Measurements from ENCODE around the gene SMARCE1. TPM values are rescaled to one million over a fixed set of nuclear protein-coding genes. Genes with fewer than 3 reads are reported as not detected.

The SMARCE1 gene
- total and polyA plus RNA-seq, 2 of the 4 experiments (the other 2 are of a cell fraction): 66.2 to 119 TPM

DNA sequence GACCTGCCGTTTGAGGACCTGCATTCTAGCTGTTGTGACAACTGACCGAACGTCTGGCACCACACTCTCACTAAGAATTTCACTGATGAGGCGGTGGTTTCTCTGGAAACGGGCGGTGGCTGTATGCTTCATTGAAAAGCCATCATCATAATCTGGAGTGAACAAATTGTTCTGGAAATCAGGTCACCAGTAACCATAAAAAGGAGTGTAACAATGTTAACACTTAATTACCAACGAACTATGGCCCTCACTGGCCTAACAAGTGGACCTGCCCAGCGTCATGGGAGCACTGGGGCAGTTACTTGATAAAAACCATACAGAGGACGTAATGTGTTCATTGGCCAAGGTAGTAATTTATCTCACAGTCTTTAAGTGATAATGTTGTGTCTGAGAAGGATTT lies 15.4 kb downstream of the SMARCE1 start:
- CTCF ChIA-PET: no interaction called here
- Histone ChIP-seq H4K8ac (ENCODE audit: low read depth in 2 of 2, low read length in 2 of 2) (no peak overlapping the region), H3K4me1 (ENCODE audit: control insufficient read depth, insufficient read depth, low read length) (no peaks in the 10 kb centered on the region), H3K36me3 (ENCODE audit: control insufficient read depth, insufficient read depth, low read length) (peaks cover 45% of the 10 kb centered on the region), H2AFZ (replicated peaks; ENCODE audit: low read length, poor library complexity) (no peak overlapping the region), H2BK120ac (ENCODE audit: low read depth, low read length) (no peak overlapping the region), H3K14ac (replicated peaks; ENCODE audit: low read depth, low read length) (no peak overlapping the region), H3K4ac (ENCODE audit: low read depth, low read length) (no peak overlapping the region), H2BK5ac (ENCODE audit: low read depth, low read length, poor library complexity, severe bottlenecking) (no peak overlapping the region), H2AK5ac (ENCODE audit: low read depth, low read length) (no peak overlapping the region), H3K9me1 (ENCODE audit: insufficient read depth, low read length) (no peaks in the 10 kb centered on the region), H3K4me3 (ENCODE audit: insufficient read depth, low read depth, low read length) (no peak overlapping the region), H4K20me1 (ENCODE audit: insufficient read depth, low read length) (no peaks in the 10 kb centered on the region; the same call in 1 of the 2 replicates), H3K18ac (ENCODE audit: low read depth, low read length) (no peak overlapping the region), H2BK20ac (ENCODE audit: low read depth, low read length) (no peak overlapping the region), H3K9me3 (ENCODE audit: control insufficient read depth, insufficient read depth, low read length) (no peaks in the 10 kb centered on the region), H3K79me1 (ENCODE audit: low read depth in 1 of 2, low read length in 2 of 2) (peaks cover 1 to 13% of the 10 kb centered on the region in 2 experiments; a peak in 3 of 4 replicates), H3K9ac (ENCODE audit: low read depth, low read length) (no peak overlapping the region), H3K23ac (ENCODE audit: low read depth, low read length) (no peak overlapping the region), H3K4me2 (ENCODE audit: low read depth, low read length) (no peak overlapping the region), H2BK15ac (ENCODE audit: low read depth, low read length) (no peak overlapping the region), H2AK9ac (replicated peaks; ENCODE audit: low read depth, low read length, poor library complexity) (no peak overlapping the region), H3K27me3 (ENCODE audit: control insufficient read depth, insufficient read depth, low read length) (no peaks in the 10 kb centered on the region), H3K27ac (ENCODE audit: insufficient read depth, low read length) (no peak overlapping the region), H3K56ac (ENCODE audit: extremely low read depth, insufficient read depth, low read length) (no peak overlapping the region), H4K91ac (ENCODE audit: insufficient read depth, low read depth, low read length) (no peak overlapping the region), H4K5ac (ENCODE audit: low read depth, low read length) (no peak overlapping the region)
- no peak for ATAC-seq (ENCODE audit: low read depth)
- in situ Hi-C loops (cut with MboI; ENCODE audit: low sequenced_read_pairs) (no loop called here), dilution Hi-C loops (cut with HindIII; ENCODE audit: low sequenced_read_pairs, unreplicated experiment) (no loop called here), intact Hi-C loops (cut with micrococcal nuclease) (no loop called here)
- POLR2A ChIA-PET (ENCODE audit: unreplicated experiment): no interaction called here
- TF ChIP-seq POLR2A (IDR thresholded peaks at IDR 0.05; ENCODE audit: low read depth, low read length): no peak
- TF ChIP-seq, protein P1, sequence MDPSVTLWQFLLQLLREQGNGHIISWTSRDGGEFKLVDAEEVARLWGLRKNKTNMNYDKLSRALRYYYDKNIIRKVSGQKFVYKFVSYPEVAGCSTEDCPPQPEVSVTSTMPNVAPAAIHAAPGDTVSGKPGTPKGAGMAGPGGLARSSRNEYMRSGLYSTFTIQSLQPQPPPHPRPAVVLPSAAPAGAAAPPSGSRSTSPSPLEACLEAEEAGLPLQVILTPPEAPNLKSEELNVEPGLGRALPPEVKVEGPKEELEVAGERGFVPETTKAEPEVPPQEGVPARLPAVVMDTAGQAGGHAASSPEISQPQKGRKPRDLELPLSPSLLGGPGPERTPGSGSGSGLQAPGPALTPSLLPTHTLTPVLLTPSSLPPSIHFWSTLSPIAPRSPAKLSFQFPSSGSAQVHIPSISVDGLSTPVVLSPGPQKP (IDR thresholded peaks at IDR 0.05; ENCODE audit: borderline replicate concordance, low read depth, low read length): no peak
- TF ChIP-seq SMC3 (IDR thresholded peaks at IDR 0.05; ENCODE audit: low read depth, low read length): no peak
- TF ChIP-seq MAFK (IDR thresholded peaks at IDR 0.05; ENCODE audit: low read depth, low read length): no peak
- WGBS, 2 experiments (ENCODE audit: extremely low coverage in 2 of 2, insufficient read length in 1 of 2): 95% methylated on average over 4 of the region's 9 CpGs; no CpG with 5 or more reads in 1 of the 2 experiments
- BruUV-seq (replicated peaks): no TSS peak
- DNase-seq: no peak

Measured in IMR-90 (cell line).